GM19463 (cell line): ENCODE measurements around the gene CTSD.

Source experiments
- ATAC-seq: cut with Tn5 transposase; IDR thresholded peaks from one replicate; pipeline ENCODE4 v1.9.1; 2021; ENCODE audit warnings: mild to moderate bottlenecking, moderate library complexity; ENCODE audit not compliant: unreplicated experiment

The CTSD gene

GRCh38 chr11:1756791-1757771, 6.6 kb downstream of the CTSD start:
- no peak for ATAC-seq

DNA sequence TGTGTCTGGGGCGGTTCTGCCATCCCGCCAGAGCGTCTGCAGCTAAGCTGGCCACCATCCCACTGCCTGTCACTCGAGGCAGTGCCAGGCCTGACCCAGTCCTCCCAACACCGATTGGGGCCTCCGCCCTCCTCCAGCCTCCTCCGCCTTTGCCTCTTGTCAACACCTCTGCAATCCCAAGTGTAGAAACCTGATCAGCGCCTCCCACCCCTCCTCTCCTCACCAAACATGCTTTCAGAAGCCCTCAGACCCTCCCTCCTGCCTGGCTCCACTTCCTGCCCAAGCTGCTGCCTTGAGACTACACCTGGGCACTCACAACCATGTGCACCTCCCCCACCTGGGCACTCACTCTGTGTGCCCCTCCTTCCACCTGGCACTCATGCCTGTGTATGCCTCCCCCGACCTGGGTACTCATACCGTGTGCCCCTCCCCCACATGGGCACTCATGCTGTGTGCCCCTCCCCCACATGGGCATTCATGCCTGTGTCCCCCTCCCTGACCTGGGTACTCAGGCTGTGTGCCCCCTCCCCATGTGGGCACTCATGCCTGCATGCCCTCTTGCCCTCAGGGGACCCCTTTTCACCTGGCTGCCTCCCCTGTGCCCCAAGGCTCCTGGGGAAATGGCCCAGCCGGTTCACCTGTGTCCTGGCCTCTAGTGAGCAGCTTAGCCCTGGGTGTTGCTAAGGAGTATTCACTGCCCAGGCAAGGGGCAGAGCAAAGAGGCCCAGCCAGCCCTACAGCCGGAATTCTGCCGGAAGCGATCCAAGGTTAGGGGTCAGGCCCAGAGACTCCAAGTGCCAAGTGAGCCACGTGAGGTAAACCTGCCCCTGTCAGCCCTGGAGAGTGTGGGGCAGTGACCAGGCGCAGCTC, 7.8 kb downstream of the CTSD start:
- no peak for ATAC-seq

DNA sequence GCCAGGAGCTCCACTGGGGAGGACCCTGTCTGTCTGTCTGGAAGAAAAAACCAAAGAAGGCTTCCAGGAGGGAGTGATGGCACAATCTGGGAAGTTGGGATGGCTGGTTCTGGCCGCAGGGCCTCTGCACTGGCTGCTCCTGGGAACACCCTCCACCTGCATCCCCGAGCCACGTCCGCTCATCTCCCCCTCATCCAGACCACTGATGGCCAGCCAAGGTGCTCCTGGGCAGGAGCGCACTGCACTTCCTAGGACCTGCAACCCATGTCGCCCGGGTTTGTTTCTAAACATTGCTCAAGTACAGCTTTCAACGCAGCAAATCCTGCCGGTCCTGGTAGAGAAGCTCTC, 8.4 kb downstream of the CTSD start:
- no peak for ATAC-seq

- ATAC-seq, result no peak
Measured at GRCh38 chr11:1754376-1755150, 9.2 kb downstream of the CTSD start.

DNA sequence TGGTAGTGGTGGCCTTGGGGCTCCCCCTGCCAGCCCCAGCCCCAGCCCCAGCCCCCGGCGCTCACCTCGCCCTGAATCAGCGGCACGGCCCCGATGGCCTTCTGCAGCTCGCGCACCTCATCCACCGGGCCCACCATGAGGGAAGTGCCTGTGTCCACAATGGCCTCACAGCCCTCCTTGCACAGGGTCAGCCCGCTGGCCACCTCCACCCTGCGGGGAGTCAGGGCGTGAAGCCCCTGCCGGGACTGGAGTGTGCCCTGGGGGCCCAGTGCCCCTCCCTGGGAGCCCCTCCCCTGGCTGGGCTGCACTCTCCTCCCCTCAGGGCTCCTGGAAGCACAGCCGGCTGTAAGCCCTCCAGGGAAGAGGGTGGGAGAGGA, 9.8 kb downstream of the CTSD start:
- no peak for ATAC-seq

DNA sequence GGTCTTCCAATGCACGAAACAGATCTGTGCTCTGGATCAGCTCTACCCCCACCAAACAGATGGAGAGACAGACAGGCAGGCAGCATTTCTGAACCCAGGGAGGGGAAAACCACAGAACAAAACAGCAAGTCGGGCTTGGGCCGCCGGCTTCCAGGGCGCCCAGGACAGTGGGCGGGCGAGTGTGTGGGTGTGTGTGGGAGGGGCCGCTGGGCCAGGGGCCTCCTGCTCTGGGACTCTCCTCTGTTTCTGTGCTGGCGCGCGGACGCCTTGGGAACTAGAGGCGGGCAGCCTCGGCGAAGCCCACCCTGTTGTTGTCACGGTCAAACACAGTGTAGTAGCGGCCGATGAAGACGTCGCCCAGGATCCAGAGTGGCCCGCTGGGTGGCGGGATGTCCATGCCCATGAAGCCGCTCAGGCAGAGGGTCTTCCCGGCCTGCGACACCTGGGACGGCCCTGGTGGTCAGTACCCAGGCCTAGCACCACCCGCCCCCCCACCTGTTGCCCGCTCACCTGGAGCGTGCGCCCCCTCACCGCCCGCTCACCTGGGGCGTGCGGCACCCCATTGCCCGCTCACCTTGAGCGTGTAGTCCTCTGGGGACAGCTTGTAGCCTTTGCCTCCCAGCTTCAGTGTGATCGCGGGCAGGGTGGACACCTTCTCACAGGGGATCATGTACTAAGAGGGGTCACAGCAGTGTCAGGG, 10.3 kb downstream of the CTSD start:
- ATAC-seq, result no peak

- ATAC-seq, result no peak
Measured at GRCh38 chr11:1752907-1753228, 10.9 kb downstream of the CTSD start.

GRCh38 chr11:1751999-1752906, 11.5 kb downstream of the CTSD start:
- no peak for ATAC-seq

DNA sequence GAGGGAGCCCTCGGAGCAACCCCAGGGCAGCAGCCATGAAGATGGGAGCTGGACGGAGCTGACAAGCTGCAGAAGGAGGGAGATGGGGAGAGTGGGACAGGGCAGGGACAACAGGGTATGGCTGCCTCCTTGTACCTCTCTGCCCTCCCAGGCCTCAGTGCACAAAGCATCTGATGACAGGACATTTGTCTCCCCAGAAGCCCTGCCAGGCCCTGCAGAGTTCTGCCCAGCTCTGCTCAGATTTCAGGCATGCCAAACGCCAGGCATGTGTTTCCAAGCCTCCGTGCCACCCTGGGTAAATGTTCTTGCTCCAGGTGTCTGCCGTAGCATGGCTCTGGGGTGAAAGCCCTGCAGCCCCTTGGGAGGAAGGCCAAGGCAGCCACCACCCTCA, 12.2 kb downstream of the CTSD start:
- no peak for ATAC-seq

- no peak for ATAC-seq
Measured at GRCh38 chr11:1750840-1751530, 12.7 kb downstream of the CTSD start.

DNA sequence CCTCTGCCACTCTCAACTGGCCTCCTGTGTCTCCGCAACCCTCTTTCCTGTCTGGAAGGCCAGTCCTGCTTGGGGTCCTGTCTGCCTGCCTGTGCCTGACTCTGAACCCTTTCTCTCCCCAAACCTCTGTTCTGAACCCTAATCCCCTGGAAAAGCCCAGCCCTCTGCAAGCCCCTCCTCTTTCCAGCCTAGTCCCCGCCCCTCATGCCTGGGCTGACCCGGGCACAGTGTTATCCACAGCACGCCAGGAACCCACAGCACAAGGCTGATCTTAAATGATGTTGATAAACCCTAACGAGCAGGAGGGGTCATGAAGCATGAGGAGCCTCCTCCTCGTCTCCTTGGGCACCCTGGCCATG, 13.3 kb downstream of the CTSD start, which contains the start of gene IFITM10:
TSS of gene IFITM10 (minus strand) at position 115 of the 359 bp plus-strand sequence. CDS start 153 bp downstream, outside the sequence.
- no peak for ATAC-seq

DNA sequence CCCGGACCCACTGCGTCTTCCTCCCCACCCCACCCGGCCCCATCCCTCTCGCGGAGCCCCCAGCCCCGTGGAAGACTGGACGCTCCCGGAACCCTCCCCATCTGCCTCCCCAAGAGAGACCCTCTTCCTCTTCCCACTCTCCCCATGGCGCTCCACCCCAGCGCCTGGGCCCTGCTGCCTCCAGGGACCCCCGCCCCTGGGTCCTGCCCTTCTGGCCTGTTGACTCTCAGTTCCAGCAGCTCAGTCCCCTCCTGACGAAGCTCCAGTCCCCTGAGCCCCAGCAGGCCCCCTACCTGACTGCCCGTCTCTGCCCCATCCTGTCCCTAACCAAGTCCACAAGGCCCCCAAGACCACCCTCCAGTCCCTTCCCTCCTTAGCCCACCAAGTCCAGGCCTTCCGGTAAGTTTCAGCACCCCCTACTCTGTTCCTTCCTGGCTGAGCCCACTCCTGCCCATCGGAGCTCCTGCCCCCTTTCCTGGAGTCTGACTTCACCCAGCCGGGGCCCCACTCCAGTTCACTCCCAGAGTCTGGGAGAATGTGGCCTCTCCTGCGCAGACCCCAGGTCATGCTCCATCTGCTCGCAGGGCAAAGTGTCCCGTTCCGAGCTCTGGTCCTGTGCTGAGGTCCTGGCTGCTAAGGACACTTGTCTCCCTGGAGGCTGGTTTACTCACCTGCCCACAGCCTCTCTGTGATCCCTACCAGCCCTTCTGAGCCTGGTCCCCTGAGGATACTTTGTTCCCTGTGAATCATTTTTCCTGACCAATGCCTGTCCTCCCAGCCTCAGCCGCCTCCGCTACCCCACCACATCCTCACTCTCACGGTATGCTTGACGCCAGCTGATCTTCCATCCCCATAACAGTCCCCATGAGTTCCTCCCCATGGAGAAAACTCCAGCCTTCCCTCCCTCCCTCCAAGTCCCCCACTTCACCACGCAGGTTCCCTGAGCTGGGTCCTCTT, 14.1 kb downstream of the CTSD start:
- ATAC-seq, result no peak

GRCh38 chr11:1748636-1749394, 14.9 kb downstream of the CTSD start:
- no peak for ATAC-seq

DNA sequence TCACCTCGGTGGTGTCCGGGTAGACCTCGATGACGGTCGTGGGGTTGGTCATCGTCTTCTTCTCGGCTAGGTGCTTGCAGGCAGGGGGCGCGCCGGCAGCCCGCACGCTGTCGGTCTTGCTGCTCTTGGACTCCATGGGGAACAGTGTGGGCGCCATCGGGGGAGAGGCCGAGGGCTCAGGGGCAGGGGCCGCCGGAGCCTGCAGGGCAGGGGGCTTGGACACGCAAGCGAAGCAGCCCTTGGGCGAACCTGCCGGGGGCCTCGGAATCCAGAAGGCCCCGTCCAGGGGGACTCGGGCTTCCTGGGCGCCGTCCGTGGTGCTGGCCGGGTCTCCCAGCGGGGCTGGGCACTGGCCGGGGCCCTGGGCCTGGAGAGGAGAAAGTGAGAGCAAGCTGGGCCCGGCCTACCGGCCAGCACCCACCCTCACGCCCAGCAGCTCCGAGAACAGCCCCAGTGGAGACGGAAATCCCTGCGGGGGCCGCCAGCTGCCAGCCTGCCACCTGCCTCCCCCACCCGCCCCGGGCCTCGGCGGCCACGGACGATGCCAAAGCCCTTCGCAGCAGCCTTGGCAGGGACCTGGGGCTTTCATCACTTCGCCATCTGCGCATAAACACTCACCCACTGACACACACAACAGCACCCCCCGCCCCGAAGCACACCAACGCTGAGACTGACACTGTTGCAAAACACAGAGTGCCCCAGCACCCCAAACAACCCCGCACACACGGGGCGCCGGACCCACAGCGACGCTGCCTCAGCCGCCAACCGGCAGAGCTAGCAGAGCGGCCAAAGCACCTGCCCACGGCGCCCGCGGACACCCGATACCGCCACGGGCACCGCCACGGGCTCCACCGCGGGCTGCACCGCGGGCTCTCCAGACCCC, 15.7 kb downstream of the CTSD start:
- ATAC-seq, result no peak

- no peak for ATAC-seq
Measured at GRCh38 chr11:1746956-1747752, 16.6 kb downstream of the CTSD start.
